Measurements from ENCODE around the gene FAM228B. TPM values are rescaled to one million over a fixed set of nuclear protein-coding genes. Genes with fewer than 3 reads are reported as not detected.
A peak's percentile ranks its signal among the peaks of the same experiment; 100 is the strongest.

The FAM228B gene
- total and polyA plus RNA-seq, 9 of the 15 experiments (the other 6 are each of a cell fraction or from before 2014, with no cell fraction given), result 1.1 to 3.7 (median 2.6) TPM

GRCh38 chr2:24123922-24124580 is 782 bp downstream of the FAM228B start (continued):
- TF ChIP-seq CBX3 (IDR thresholded peaks at IDR 0.05; ENCODE audit: borderline replicate concordance in 1 of 2, low read length in 2 of 2), result peak in 1 of 2 experiments; percentile 54; a peak in 1 of 3 replicates
- TF ChIP-seq ZBTB40 (IDR thresholded peaks at IDR 0.05), result 0 out of 2 replicates have a peak, but pooled peaks have one; percentile 37
- TF ChIP-seq ZBTB40 (CRISPR knock-in tag; IDR thresholded peaks at IDR 0.05), result no peak
- 0 out of 2 replicates have a peak, but pooled peaks have one; percentile 82 for TF ChIP-seq KAT7 (CRISPR knock-in tag; IDR thresholded peaks at IDR 0.05; ENCODE audit: borderline replicate concordance)
- TF ChIP-seq PTBP1 (IDR thresholded peaks at IDR 0.05; ENCODE audit: low read depth, low read length), result no peak
- TF ChIP-seq HDAC2 (IDR thresholded peaks at IDR 0.05), result peak; percentile 26; the same call in 1 of the 2 replicates
